H9 (cell line): ENCODE data around the gene CCNJL. TPM values are rescaled to one million over a fixed set of nuclear protein-coding genes. Genes with fewer than 3 reads are reported as not detected.

Experiments used
- DNase-seq: peaks from one replicate; pipeline ENCODE4 v3.0.0-alpha.2; 2017
- H2AFZ ChIP-seq: one replicate; pipeline ENCODE4 v1.6.1; 2013; ENCODE audit warnings: mild to moderate bottlenecking, low read length, control low read depth, moderate library complexity
- H2AK5ac ChIP-seq: 2 replicates; pipeline ENCODE4 v1.6.1; 2013; ENCODE audit warnings: low read length, control low read depth, mixed read lengths; ENCODE audit not compliant: insufficient read length
- H2BK120ac ChIP-seq: one replicate; pipeline ENCODE4 v1.6.1; 2013; ENCODE audit warnings: low read depth, mild to moderate bottlenecking, low read length, control low read depth, inconsistent platforms; ENCODE audit not compliant: poor library complexity, severe bottlenecking
- H2BK12ac ChIP-seq: 2 replicates; pipeline ENCODE4 v1.6.1; 2013; ENCODE audit warnings: low read length, control low read depth, mixed read lengths, low read depth; ENCODE audit not compliant: insufficient read length
- H2BK15ac ChIP-seq: 2 replicates; pipeline ENCODE4 v1.6.1; 2013; ENCODE audit warnings: low read depth, low read length, control low read depth
- H2BK20ac ChIP-seq: one replicate; pipeline ENCODE4 v1.6.1; 2013; ENCODE audit warnings: low read depth, mild to moderate bottlenecking, low read length, control low read depth, inconsistent platforms; ENCODE audit not compliant: poor library complexity, severe bottlenecking
- H2BK5ac ChIP-seq: 2 replicates; pipeline ENCODE4 v1.6.1; 2013; ENCODE audit warnings: low read length, control low read depth, mixed read lengths; ENCODE audit not compliant: insufficient read length
- H3K14ac ChIP-seq: 2 replicates; pipeline ENCODE4 v1.6.1; 2013; ENCODE audit warnings: low read length, control low read depth; ENCODE audit not compliant: insufficient read depth
- H3K18ac ChIP-seq: 2 replicates; pipeline ENCODE4 v1.6.1; 2013; ENCODE audit warnings: low read depth, mild to moderate bottlenecking, mixed read lengths, low read length, control low read depth; ENCODE audit not compliant: insufficient read length
- H3K23ac ChIP-seq: 2 replicates; pipeline ENCODE4 v1.6.1; 2013; ENCODE audit warnings: low read length, control low read depth, mixed read lengths, low read depth; ENCODE audit not compliant: insufficient read length
- H3K23me2 ChIP-seq: 2 replicates; pipeline ENCODE4 v1.6.1; 2013; ENCODE audit warnings: low read depth, mild to moderate bottlenecking, mixed read lengths, low read length, control low read depth; ENCODE audit not compliant: insufficient read length, poor library complexity, severe bottlenecking
- H3K27ac ChIP-seq: 2 replicates; pipeline ENCODE4 v1.5.1; 2013; ENCODE audit warnings: low read length, control low read depth, mixed read lengths, low read depth; ENCODE audit not compliant: insufficient read length
- H3K27me3 ChIP-seq: 2 replicates; pipeline ENCODE4 v1.6.1; 2013; ENCODE audit warnings: low read length, control low read depth, inconsistent platforms; ENCODE audit not compliant: insufficient read depth
- H3K4ac ChIP-seq: 2 replicates; pipeline ENCODE4 v1.6.1; 2013; ENCODE audit warnings: low read depth, mild to moderate bottlenecking, control low read depth, inconsistent platforms, low read length, moderate library complexity
- H3K4me1 ChIP-seq: 2 replicates; pipeline ENCODE4 v1.6.1; 2013; ENCODE audit warnings: low read length, control low read depth, inconsistent platforms; ENCODE audit not compliant: insufficient read depth
- H3K4me2 ChIP-seq: 2 replicates; pipeline ENCODE4 v1.6.1; 2013; ENCODE audit warnings: low read length, control low read depth, mixed read lengths; ENCODE audit not compliant: insufficient read length, insufficient read depth
- H3K56ac ChIP-seq: 2 replicates; pipeline ENCODE4 v1.6.1; 2013; ENCODE audit warnings: low read depth, mild to moderate bottlenecking, mixed read lengths, low read length, control low read depth; ENCODE audit not compliant: insufficient read length
- H3K79me1 ChIP-seq: 2 replicates; pipeline ENCODE4 v1.6.1; 2013; ENCODE audit warnings: low read depth, mild to moderate bottlenecking, moderate library complexity, low read length, control low read depth, inconsistent platforms; ENCODE audit not compliant: insufficient read depth, poor library complexity, severe bottlenecking
- H3K79me2 ChIP-seq: 2 replicates; pipeline ENCODE4 v1.6.1; 2013; ENCODE audit warnings: low read length, control low read depth, inconsistent platforms; ENCODE audit not compliant: insufficient read depth
- H3K9ac ChIP-seq: 2 replicates; pipeline ENCODE4 v1.6.1; 2013; ENCODE audit warnings: low read length, control low read depth, mixed read lengths; ENCODE audit not compliant: insufficient read length; ENCODE audit errors: extremely low read depth
- H3K9me3 ChIP-seq: one replicate; pipeline ENCODE4 v1.6.1; 2013; ENCODE audit warnings: low read depth, low read length, inconsistent platforms; ENCODE audit not compliant: control insufficient read depth
- H3T11ph ChIP-seq: one replicate; pipeline ENCODE4 v1.6.1; 2013; ENCODE audit warnings: mild to moderate bottlenecking, low read length, control low read depth, inconsistent platforms
- H4K20me1 ChIP-seq: one replicate; pipeline ENCODE4 v1.6.1; 2013; ENCODE audit not compliant: control insufficient read depth, insufficient read length, insufficient read depth
- H4K5ac ChIP-seq: 2 replicates; pipeline ENCODE4 v1.6.1; 2013; ENCODE audit warnings: low read depth, mild to moderate bottlenecking, mixed read lengths, low read length, control low read depth; ENCODE audit not compliant: insufficient read length
- H4K8ac ChIP-seq: replicated peaks from 2 replicates; pipeline ENCODE4 v1.6.1; 2013; ENCODE audit warnings: low read length, control low read depth, mixed read lengths, low read depth; ENCODE audit not compliant: insufficient read length
- H4K91ac ChIP-seq: 2 replicates; pipeline ENCODE4 v1.6.1; 2013; ENCODE audit warnings: low read depth, mild to moderate bottlenecking, moderate library complexity, mixed read lengths, low read length, control low read depth; ENCODE audit not compliant: insufficient read length
- H3K27ac Mint-ChIP-seq, 3 experiments: 2 replicates in 2 of 3; 3 replicates in 1 of 3; pipeline ENCODE4 v1.8.0; 2020 to 2021; ENCODE audit warnings: mixed read lengths in 3 of 3, mild to moderate bottlenecking in 1 of 3, moderate library complexity in 1 of 3
- H3K27me3 Mint-ChIP-seq: 2 replicates; pipeline ENCODE4 v1.8.0; 2021; ENCODE audit warnings: low read depth, mild to moderate bottlenecking, moderate library complexity, mixed read lengths
- H3K36me3 Mint-ChIP-seq, 3 experiments: 2 replicates in 2 of 3; 3 replicates in 1 of 3; pipeline ENCODE4 v1.8.0; 2020 to 2021; ENCODE audit warnings: low read depth in 3 of 3, mixed read lengths in 3 of 3; ENCODE audit not compliant: insufficient read depth in 1 of 3
- H3K4me1 Mint-ChIP-seq, 2 experiments: 2 replicates each; pipeline ENCODE4 v1.8.0; 2020; ENCODE audit warnings: mixed read lengths in 2 of 2
- H3K4me3 Mint-ChIP-seq, 2 experiments: 2 replicates in 1 of 2; 3 replicates in 1 of 2; pipeline ENCODE4 v1.8.0; 2020 to 2021; ENCODE audit warnings: mild to moderate bottlenecking in 2 of 2, mixed read lengths in 2 of 2, moderate library complexity in 1 of 2
- H3K9me3 Mint-ChIP-seq, 2 experiments: 2 replicates in 1 of 2; 3 replicates in 1 of 2; pipeline ENCODE4 v1.8.0; 2020; ENCODE audit warnings: mild to moderate bottlenecking in 2 of 2, mixed read lengths in 2 of 2, moderate library complexity in 1 of 2
- WGBS: extraction: QIAGEN DNeasy Blood & Tissue Kit; methylation state at CpG from one replicate; pipeline ENCODE4 v1.1.7; 2013; ENCODE audit warnings: missing lambda C conversion rate, low lambda C conversion rate, mixed read lengths; ENCODE audit not compliant: insufficient read length; ENCODE audit errors: extremely low coverage; 5-methylcytosine and 5-hydroxymethylcytosine counted together
- total RNA-seq: library from RNA; stranded (reverse); gene quantifications from 2 replicates; pipeline ENCODE4 v1.2.1, GENCODE V29; 2021
- TF ChIP-seq, protein P1 (sequence below): fragments of 200-600 bp; sonication (generic); conservative IDR thresholded peaks from 3 replicates; pipeline ENCODE4 v1.8.0; 2021; ENCODE audit warnings: antibody characterized with exemption, mild to moderate bottlenecking

The CCNJL gene
- total RNA-seq, 1 experiment from 2014 or later, result 26.9 TPM

DNA sequence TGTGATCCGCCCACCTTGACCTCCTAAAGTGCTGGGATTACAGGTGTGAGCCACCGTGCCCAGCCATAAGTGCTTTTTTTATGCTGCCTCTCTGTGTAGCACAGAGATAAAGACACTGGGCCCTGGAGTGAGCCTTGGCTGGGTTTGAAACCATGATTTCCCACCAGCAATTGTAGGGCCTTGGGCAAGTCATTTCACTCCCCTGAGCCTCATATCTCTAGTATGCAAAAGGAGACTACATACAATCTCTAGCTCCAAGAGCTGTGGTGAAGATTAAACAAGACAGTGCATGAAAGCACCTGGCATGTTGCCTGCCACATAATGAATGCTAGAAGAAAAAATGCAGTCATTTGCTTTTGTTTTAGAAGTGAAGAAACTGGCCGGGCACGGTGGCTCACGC lies 79.1 kb downstream of the CCNJL start:
- no peaks in the 10 kb centered on the region for H3K23me2 ChIP-seq
- no peak overlapping the region for H2BK15ac ChIP-seq
- H3K79me2 ChIP-seq, result no peaks in the 10 kb centered on the region
- H3K27me3 Mint-ChIP-seq, result peaks cover 2% of the 10 kb centered on the region; the same call in 1 of the 2 replicates
- no peak overlapping the region for H3K18ac ChIP-seq
- no peak overlapping the region for H3K9ac ChIP-seq
- H3K56ac ChIP-seq, result no peak overlapping the region
- peaks cover 8 to 11% of the 10 kb centered on the region in 2 experiments for H3K9me3 Mint-ChIP-seq
- no peak overlapping the region for H2BK20ac ChIP-seq
- no peak overlapping the region for H4K91ac ChIP-seq
- no peaks in the 10 kb centered on the region for H3K9me3 ChIP-seq
- peaks cover 11% of the 10 kb centered on the region; the same call in 1 of the 2 replicates for H3K4me1 ChIP-seq
- no peak overlapping the region for H3K27ac Mint-ChIP-seq
- no CpG with 5 or more reads among the region's 5 CpGs for WGBS
- H4K5ac ChIP-seq, result no peak overlapping the region
- peaks cover 4 to 11% (median 9%) of the 10 kb centered on the region in 3 experiments; a peak in 6 of 7 replicates for H3K36me3 Mint-ChIP-seq
- H4K20me1 ChIP-seq, result no peaks in the 10 kb centered on the region
- H3K4me1 Mint-ChIP-seq, result peaks cover 21 to 27% of the 10 kb centered on the region in 2 experiments
- no peak overlapping the region for H2AFZ ChIP-seq
- H3K79me1 ChIP-seq, result no peaks in the 10 kb centered on the region
- no peak overlapping the region for H3T11ph ChIP-seq
- no peak overlapping the region for H3K23ac ChIP-seq
- H2BK5ac ChIP-seq, result no peak overlapping the region
- H3K14ac ChIP-seq, result no peak overlapping the region
- H2AK5ac ChIP-seq, result no peak overlapping the region
- H2BK120ac ChIP-seq, result no peak overlapping the region
- H3K4me3 Mint-ChIP-seq, result no peak overlapping the region
- DNase-seq, result no peak
- H3K27me3 ChIP-seq, result no peaks in the 10 kb centered on the region
- H2BK12ac ChIP-seq, result no peak overlapping the region
- no peak overlapping the region for H3K4ac ChIP-seq
- H3K4me2 ChIP-seq, result no peak overlapping the region
- no peak overlapping the region for H4K8ac ChIP-seq
- TF ChIP-seq, protein P1, sequence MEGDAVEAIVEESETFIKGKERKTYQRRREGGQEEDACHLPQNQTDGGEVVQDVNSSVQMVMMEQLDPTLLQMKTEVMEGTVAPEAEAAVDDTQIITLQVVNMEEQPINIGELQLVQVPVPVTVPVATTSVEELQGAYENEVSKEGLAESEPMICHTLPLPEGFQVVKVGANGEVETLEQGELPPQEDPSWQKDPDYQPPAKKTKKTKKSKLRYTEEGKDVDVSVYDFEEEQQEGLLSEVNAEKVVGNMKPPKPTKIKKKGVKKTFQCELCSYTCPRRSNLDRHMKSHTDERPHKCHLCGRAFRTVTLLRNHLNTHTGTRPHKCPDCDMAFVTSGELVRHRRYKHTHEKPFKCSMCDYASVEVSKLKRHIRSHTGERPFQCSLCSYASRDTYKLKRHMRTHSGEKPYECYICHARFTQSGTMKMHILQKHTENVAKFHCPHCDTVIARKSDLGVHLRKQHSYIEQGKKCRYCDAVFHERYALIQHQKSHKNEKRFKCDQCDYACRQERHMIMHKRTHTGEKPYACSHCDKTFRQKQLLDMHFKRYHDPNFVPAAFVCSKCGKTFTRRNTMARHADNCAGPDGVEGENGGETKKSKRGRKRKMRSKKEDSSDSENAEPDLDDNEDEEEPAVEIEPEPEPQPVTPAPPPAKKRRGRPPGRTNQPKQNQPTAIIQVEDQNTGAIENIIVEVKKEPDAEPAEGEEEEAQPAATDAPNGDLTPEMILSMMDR, result no peak
- no peak overlapping the region for H3K27ac ChIP-seq
